Esophagus (tissue), 2 donors: ENCODE results near the gene KRTAP2-2. TPM values are rescaled to one million over a fixed set of nuclear protein-coding genes. Genes with fewer than 3 reads are reported as not detected.

Experiments used
- H3K27ac ChIP-seq, 2 donors: one replicate each; pipeline ENCODE4 v1.5.1; 2013; ENCODE audit warnings: low read depth in 2 of 2, mild to moderate bottlenecking in 2 of 2, inconsistent platforms in 1 of 2, low read length in 1 of 2, moderate library complexity in 1 of 2
- H3K27me3 ChIP-seq, 2 donors: one replicate each; pipeline ENCODE4 v1.6.1; 2013; ENCODE audit warnings: low read length in 2 of 2, control low read depth in 1 of 2, mild to moderate bottlenecking in 1 of 2; ENCODE audit not compliant: insufficient read depth in 2 of 2, control insufficient read depth in 1 of 2
- H3K36me3 ChIP-seq, 2 donors: one replicate each; pipeline ENCODE4 v1.6.1; 2013; ENCODE audit warnings: low read length in 1 of 2; ENCODE audit not compliant: control insufficient read depth in 2 of 2, insufficient read depth in 2 of 2
- H3K4me1 ChIP-seq, 2 donors: one replicate each; pipeline ENCODE4 v1.6.1; 2013; ENCODE audit warnings: low read length in 1 of 2; ENCODE audit not compliant: control insufficient read depth in 2 of 2, insufficient read depth in 2 of 2
- H3K4me3 ChIP-seq, 2 donors: one replicate each; pipeline ENCODE4 v1.5.1; 2013; ENCODE audit warnings: low read length in 2 of 2, mild to moderate bottlenecking in 2 of 2, low read depth in 1 of 2, moderate library complexity in 1 of 2
- H3K9me3 ChIP-seq, 2 donors: one replicate each; pipeline ENCODE4 v1.6.1; 2013; ENCODE audit warnings: mild to moderate bottlenecking in 2 of 2, low read depth in 1 of 2, low read length in 1 of 2, moderate library complexity in 1 of 2; ENCODE audit not compliant: control insufficient read depth in 2 of 2, insufficient read depth in 1 of 2
- WGBS, 2 donors: extraction: QIAGEN DNeasy Blood & Tissue Kit; methylation state at CpG; one replicate each; pipeline ENCODE4 v1.1.7; 2013; 5-methylcytosine and 5-hydroxymethylcytosine counted together
- polyA plus RNA-seq, 2 donors: library from polyadenylated mRNA; stranded (reverse); fragments of 200-250 nt; gene quantifications; one replicate each; pipeline ENCODE4 v1.2.3, GENCODE V29; 2013
- donor health status: healthy with polysubstance abuse.
- donor health status: Bipolar disorder and iron deficiency.

Gene KRTAP2-2
- polyA plus RNA-seq, 2 donors: not detected

GRCh38 chr17:41013181-41013580, 41.8 kb downstream of the KRTAP2-2 start:
- H3K4me1 ChIP-seq: no peaks in the 10 kb centered on the region
- no peak overlapping the region for H3K27ac ChIP-seq
- no peaks in the 10 kb centered on the region for H3K27me3 ChIP-seq
- no peaks in the 10 kb centered on the region for H3K9me3 ChIP-seq
- no peak overlapping the region for H3K4me3 ChIP-seq
- WGBS, 2 donors: 75 to 83% methylated on average over 3 of the region's 3 CpGs
- H3K36me3 ChIP-seq: no peaks in the 10 kb centered on the region

DNA sequence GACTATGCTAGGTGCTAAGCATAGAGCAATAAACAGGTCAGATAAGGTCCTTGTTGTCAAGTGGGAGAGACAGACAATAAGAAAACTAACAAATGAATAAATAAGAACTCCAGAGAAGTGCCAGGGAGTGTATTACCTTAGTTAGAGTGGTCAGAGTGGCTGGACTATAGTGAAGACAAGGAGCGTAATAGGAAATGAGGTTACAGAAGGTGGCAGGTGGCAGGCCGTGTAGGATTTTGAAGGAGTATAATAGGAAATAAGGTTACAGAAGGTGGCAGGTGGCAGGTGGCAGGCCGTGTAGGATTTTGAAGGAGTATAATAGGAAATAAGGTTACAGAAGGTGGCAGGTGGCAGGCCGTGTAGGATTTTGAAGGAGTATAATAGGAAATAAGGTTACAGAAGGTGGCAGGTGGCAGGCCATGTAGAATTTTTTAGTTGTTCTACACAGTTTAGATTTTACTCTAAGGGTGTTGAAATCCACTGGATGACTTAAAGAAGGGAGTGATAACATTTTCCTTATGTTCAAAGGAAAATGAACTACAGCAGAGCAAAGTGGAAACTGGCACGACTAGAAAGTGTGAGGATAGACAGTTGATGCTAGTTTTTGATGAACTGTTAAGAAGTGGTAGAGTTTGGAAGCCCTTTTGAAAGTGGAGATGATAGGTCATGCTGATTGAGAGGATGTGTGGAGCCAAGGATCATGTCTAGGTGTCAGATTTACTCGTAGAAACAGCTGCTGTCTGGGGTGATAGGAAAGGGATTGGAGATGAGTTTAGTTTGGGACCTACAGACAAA, 42.5 kb downstream of the KRTAP2-2 start:
- Histone ChIP-seq H3K36me3 (no peaks in the 10 kb centered on the region), H3K4me1 (no peaks in the 10 kb centered on the region), H3K4me3 (no peak overlapping the region), H3K27ac (no peak overlapping the region), H3K9me3 (no peaks in the 10 kb centered on the region), H3K27me3 (no peaks in the 10 kb centered on the region)
- WGBS, 2 donors: 75 to 82% methylated on average over 6 of the region's 6 CpGs

GRCh38 chr17:41010441-41010840, 44.6 kb downstream of the KRTAP2-2 start:
- H3K27me3 ChIP-seq: no peaks in the 10 kb centered on the region
- H3K4me3 ChIP-seq: no peak overlapping the region
- H3K4me1 ChIP-seq: no peaks in the 10 kb centered on the region
- no peak overlapping the region for H3K27ac ChIP-seq
- H3K36me3 ChIP-seq: no peaks in the 10 kb centered on the region
- no peaks in the 10 kb centered on the region for H3K9me3 ChIP-seq

- H3K4me1 ChIP-seq: no peaks in the 10 kb centered on the region
- no peak overlapping the region for H3K4me3 ChIP-seq
- H3K27me3 ChIP-seq: no peaks in the 10 kb centered on the region
- H3K9me3 ChIP-seq: no peaks in the 10 kb centered on the region
- no peaks in the 10 kb centered on the region for H3K36me3 ChIP-seq
- WGBS, 2 donors: 84 to 95% methylated on average over 1 of the region's 1 CpG
- H3K27ac ChIP-seq: no peak overlapping the region
Observed at GRCh38 chr17:41009936-41010335, 45.1 kb downstream of the KRTAP2-2 start.

DNA sequence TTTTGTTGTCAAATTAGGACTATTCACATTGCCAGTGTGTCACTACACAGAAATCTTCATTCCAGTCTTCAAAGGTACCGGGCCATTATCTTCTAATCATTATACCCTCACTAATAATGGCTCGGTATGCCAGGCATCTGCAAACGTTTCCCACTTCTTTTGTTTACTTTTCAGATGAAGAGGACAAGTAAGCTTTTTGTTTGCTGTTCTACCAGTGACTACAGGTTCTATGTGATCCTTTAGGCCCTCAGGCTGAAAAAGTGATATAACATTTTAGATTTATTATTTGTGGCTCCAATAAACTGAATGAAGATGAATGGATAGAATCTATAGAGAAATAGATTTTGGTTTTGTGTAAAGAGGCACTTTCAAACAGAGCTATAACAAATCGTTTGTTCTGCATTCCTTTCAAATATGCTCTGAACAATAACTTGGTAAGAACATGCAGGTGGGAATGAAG, 45.7 kb downstream of the KRTAP2-2 start:
- no peak overlapping the region for H3K4me3 ChIP-seq
- 32 to 35% methylated on average over 4 of the region's 4 CpGs for WGBS, 2 donors

DNA sequence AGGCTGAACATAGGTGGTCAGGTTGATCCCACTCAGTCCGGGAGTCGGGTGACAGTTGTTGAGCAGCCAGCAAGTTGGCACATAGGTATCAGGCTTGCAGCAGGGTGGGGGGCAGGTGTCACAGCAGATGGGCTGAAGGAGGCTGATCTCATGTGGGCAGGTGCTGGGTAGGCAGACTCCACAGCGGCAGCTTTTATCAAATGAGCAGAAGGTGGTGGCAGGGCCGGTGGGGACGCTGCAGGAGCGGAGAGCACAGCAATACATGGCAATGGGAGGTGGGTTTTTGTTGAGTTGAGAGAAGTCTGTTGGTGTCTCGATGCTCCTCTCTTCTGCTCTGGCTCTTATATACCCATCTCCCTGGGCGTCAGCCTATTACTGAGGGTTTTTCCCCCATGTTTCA, 46.2 kb downstream of the KRTAP2-2 start, which contains the start of gene KRTAP3-1:
KRTAP3-1 (minus strand) TSS at position 318 of the 400 bp plus-strand sequence; CDS start at position 264, 54 bp downstream.
- H3K27ac ChIP-seq: no peak within 1 kb of the TSS
- no peaks in the 10 kb centered on the region for H3K4me1 ChIP-seq
- no peaks in the 10 kb centered on the region for H3K27me3 ChIP-seq
- H3K36me3 ChIP-seq: no peaks in the 10 kb centered on the region
- no peaks in the 10 kb centered on the region for H3K9me3 ChIP-seq
- no peak within 1 kb of the TSS for H3K4me3 ChIP-seq
- 72 to 85% methylated on average over 8 of the region's 8 CpGs for WGBS, 2 donors

More for the DNA sequence above, 45.7 kb downstream of the KRTAP2-2 start:
- Histone ChIP-seq H3K36me3 (no peaks in the 10 kb centered on the region), H3K27ac (no peak overlapping the region), H3K4me1 (no peaks in the 10 kb centered on the region), H3K27me3 (no peaks in the 10 kb centered on the region), H3K9me3 (no peaks in the 10 kb centered on the region)

Other genes with a start within 250 kb of the KRTAP2-2 start
- gene KRT10, start 232.6 kb downstream of the KRTAP2-2 start, polyA plus RNA-seq: 10 to 100 TPM; 30.1 to 41.2 TPM
- not detected for gene KRT12, start 188.0 kb downstream of the KRTAP2-2 start, polyA plus RNA-seq
- under 1 TPM; 0.07 to 0.28 TPM for gene KRT20, start 170.0 kb downstream of the KRTAP2-2 start, polyA plus RNA-seq
- 10 to 100 TPM in 1 of 2 donors, 1 to 10 TPM in 1; 5.1 to 23.6 TPM for gene KRT23, start 117.6 kb downstream of the KRTAP2-2 start, polyA plus RNA-seq
- gene KRT39, start 88.3 kb downstream of the KRTAP2-2 start, polyA plus RNA-seq: not detected
- gene KRT40, start 70.9 kb downstream of the KRTAP2-2 start, polyA plus RNA-seq: under 1 TPM; 0.18 to 0.20 TPM
- gene KRTAP3-3, start 61.1 kb downstream of the KRTAP2-2 start, polyA plus RNA-seq: not detected
- gene KRTAP3-2, start 55.3 kb downstream of the KRTAP2-2 start, polyA plus RNA-seq: 10 to 100 TPM in 1 of 2 donors, 1 to 10 TPM in 1; 1.8 to 43.5 TPM
- gene KRTAP3-1, start 46.1 kb downstream of the KRTAP2-2 start, polyA plus RNA-seq: under 1 TPM in 1 of 2 donors, not detected in 1; 0.39 TPM
- under 1 TPM in 1 of 2 donors, not detected in 1; 0.09 TPM for gene KRTAP1-5, start 28.0 kb downstream of the KRTAP2-2 start, polyA plus RNA-seq
- not detected for gene KRTAP1-4, start 25.0 kb downstream of the KRTAP2-2 start, polyA plus RNA-seq
- not detected for gene KRTAP1-3, start 20.4 kb downstream of the KRTAP2-2 start, polyA plus RNA-seq
- gene KRTAP1-1, start 13.8 kb downstream of the KRTAP2-2 start, polyA plus RNA-seq: under 1 TPM; 0.04 to 0.16 TPM
- not detected for gene KRTAP2-1, start 7.9 kb downstream of the KRTAP2-2 start, polyA plus RNA-seq
- gene KRTAP2-3, start 4.9 kb upstream of the KRTAP2-2 start, polyA plus RNA-seq: under 1 TPM in 1 of 2 donors, not detected in 1; 0.10 TPM
- not detected for gene KRTAP2-4, start 10.6 kb upstream of the KRTAP2-2 start, polyA plus RNA-seq
- gene KRTAP4-7, start 28.9 kb upstream of the KRTAP2-2 start, polyA plus RNA-seq: not detected
- not detected for gene KRTAP4-8, start 42.9 kb upstream of the KRTAP2-2 start, polyA plus RNA-seq
- gene KRTAP4-16, start 47.0 kb upstream of the KRTAP2-2 start, polyA plus RNA-seq: not detected
- not detected for gene KRTAP4-9, start 50.2 kb upstream of the KRTAP2-2 start, polyA plus RNA-seq
- gene KRTAP4-11, start 63.1 kb upstream of the KRTAP2-2 start, polyA plus RNA-seq: not detected
- gene KRTAP4-12, start 69.0 kb upstream of the KRTAP2-2 start, polyA plus RNA-seq: not detected
- gene KRTAP4-6, start 85.3 kb upstream of the KRTAP2-2 start, polyA plus RNA-seq: not detected
- not detected for gene KRTAP4-5, start 94.6 kb upstream of the KRTAP2-2 start, polyA plus RNA-seq
- gene KRTAP4-4, start 105.5 kb upstream of the KRTAP2-2 start, polyA plus RNA-seq: not detected
- not detected for gene KRTAP4-3, start 113.0 kb upstream of the KRTAP2-2 start, polyA plus RNA-seq
- gene KRTAP4-2, start 123.0 kb upstream of the KRTAP2-2 start, polyA plus RNA-seq: not detected
- not detected for gene KRTAP4-1, start 129.7 kb upstream of the KRTAP2-2 start, polyA plus RNA-seq
- not detected for gene KRTAP9-1, start 134.7 kb upstream of the KRTAP2-2 start, polyA plus RNA-seq
- gene KRTAP9-2, start 171.4 kb upstream of the KRTAP2-2 start, polyA plus RNA-seq: not detected
- not detected for gene KRTAP9-3, start 177.2 kb upstream of the KRTAP2-2 start, polyA plus RNA-seq
- not detected for gene KRTAP9-8, start 182.8 kb upstream of the KRTAP2-2 start, polyA plus RNA-seq
- not detected for gene KRTAP9-4, start 194.5 kb upstream of the KRTAP2-2 start, polyA plus RNA-seq
- not detected for gene KRTAP9-9, start 200.2 kb upstream of the KRTAP2-2 start, polyA plus RNA-seq
- not detected for gene KRTAP9-6, start 210.1 kb upstream of the KRTAP2-2 start, polyA plus RNA-seq
- gene KRTAP9-7, start 220.5 kb upstream of the KRTAP2-2 start, polyA plus RNA-seq: not detected
- gene KRTAP29-1, start 247.6 kb upstream of the KRTAP2-2 start, polyA plus RNA-seq: not detected